GM21360 (cell line): ENCODE data around the gene PARD3B.

Source experiments
- ATAC-seq: cut with Tn5 transposase; IDR thresholded peaks from one replicate; pipeline ENCODE4 v1.9.1; 2021; ENCODE audit warnings: mild to moderate bottlenecking, moderate library complexity; ENCODE audit not compliant: unreplicated experiment

PARD3B gene

GRCh38 chr2:205409411-205409810, 864.1 kb downstream of the PARD3B start:
- no peak for ATAC-seq

GRCh38 chr2:205411558-205411957, 866.3 kb downstream of the PARD3B start:
- ATAC-seq: no peak

DNA sequence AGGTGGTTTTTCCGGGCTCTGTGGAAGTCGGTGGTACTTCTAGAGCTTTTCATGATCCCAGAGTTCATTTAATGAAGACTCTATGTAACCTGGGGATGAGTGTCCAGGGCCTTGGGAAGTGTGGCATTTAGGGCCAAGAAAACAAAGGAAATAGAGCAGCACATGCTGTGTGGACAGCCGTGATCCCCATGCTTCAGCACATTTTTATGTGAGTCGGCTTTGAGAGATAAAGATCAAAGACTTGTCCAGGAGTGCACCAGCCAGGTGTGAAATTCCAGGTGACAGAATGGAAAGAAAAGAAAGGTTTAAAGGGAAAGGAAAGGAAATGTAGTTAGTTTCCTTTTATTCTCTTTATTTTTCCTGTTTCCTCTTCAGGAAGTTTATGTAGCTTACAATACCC, 879.1 kb downstream of the PARD3B start:
- ATAC-seq: no peak

DNA sequence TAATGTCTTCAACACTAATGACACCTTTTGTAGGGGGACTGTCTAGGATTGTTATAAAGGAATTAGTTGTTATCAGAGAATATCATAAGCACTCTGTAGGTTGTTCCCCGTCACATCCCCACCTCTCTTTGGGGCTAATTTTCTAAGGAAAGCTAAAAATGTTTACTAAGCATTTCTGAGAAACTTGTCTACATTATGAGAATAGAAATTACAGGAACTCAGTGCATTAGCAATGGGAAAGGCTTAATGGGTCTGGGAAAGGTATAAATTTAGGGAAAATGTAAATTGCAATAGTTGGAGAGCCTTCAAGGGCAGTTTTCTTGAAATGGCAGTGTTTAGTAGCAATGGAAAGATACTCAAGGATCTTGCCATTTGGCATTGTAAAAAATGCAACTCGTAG, 879.8 kb downstream of the PARD3B start:
- no peak for ATAC-seq

- no peak for ATAC-seq
Measured at GRCh38 chr2:205427112-205427511, 881.8 kb downstream of the PARD3B start.

GRCh38 chr2:205428811-205429210, 883.5 kb downstream of the PARD3B start:
- no peak for ATAC-seq

DNA sequence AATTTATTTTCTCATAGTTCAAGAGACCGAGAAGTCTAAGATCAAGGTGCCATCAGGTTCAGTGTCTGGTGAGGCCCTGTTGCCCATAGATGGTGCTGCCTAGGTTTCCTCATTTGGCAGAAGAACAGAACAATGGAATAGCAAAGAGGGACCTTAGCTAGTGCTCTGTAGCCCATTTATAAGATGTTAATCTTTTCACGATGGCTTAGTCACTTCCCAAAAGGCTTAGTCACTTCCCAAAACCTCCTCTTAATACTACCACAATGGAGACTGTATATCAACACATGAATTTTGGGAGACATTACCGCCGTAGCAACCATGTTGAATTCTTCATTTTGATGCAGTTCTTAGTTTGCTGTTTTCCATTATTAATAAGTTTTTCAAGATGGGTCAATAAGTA, 890.7 kb downstream of the PARD3B start:
- no peak for ATAC-seq

GRCh38 chr2:205438241-205438640, 893.0 kb downstream of the PARD3B start:
- no peak for ATAC-seq

- no peak for ATAC-seq
Measured at GRCh38 chr2:205439621-205440020, 894.3 kb downstream of the PARD3B start.

DNA sequence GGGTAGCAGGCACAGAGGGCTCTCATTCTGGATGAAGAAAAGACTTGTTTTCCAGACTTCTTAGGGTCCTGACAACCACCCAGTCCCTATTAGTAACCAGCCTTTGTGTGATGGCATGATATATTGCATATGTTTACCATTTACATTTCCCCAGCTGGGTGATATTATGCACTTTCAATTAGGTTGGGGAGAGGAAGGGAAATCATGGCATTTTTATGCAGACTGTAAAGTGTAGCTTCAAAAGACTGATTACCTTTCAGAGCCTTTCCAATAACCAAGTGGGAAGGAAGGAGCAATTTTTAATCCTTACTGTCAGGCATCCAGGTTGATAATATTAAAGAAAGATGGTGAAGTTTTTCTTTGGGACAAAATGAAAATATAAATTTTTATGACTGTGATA, 896.2 kb downstream of the PARD3B start:
- no peak for ATAC-seq

- no peak for ATAC-seq
Measured at GRCh38 chr2:205448189-205448588, 902.9 kb downstream of the PARD3B start.

DNA sequence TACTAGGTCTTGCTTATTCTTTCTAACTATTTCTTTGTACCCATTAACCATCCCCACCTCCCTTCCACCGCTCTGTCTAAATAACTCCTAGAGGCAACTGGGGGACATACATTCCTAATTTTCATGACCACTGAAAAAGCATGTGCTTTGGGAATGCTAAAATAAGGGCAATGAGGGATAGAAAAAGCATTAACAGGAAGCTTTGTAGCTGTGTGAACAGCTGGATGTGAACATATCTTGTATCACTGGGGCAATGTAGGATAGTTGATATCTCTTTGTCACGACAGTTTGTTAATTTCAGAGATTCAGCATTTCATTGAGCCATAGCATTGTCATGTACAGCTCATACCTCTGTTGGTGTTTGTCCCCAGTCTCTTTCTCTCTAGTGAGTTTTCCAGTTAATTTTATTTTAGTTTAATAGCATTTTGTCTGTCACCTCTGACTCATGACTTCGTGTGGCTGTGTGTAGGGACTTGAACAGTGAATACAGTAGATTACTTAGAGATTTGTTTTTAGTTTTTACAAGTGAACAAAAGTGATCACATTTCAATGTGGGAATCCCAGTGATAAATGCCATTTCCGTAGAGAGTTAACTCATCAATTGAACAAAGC, 906.7 kb downstream of the PARD3B start:
- no peak for ATAC-seq

GRCh38 chr2:205453202-205453601, 907.9 kb downstream of the PARD3B start:
- no peak for ATAC-seq

DNA sequence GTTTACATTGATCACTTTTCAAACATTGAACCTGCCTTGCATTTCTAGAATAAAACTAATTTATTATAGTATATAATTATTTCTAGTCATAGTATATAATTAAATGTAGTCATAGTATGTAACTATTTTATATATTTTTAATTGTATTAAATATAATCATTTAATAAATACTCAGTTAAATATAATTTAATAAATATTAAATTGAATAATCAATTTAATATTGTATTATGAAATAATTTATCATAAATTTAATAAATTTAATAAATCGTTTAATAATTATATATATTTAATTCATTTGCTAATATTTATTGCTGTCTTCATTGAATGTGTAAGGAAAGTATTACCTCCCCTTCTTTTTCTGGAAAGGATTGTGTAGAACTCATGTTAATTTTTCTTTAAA, 911.4 kb downstream of the PARD3B start:
- no peak for ATAC-seq

DNA sequence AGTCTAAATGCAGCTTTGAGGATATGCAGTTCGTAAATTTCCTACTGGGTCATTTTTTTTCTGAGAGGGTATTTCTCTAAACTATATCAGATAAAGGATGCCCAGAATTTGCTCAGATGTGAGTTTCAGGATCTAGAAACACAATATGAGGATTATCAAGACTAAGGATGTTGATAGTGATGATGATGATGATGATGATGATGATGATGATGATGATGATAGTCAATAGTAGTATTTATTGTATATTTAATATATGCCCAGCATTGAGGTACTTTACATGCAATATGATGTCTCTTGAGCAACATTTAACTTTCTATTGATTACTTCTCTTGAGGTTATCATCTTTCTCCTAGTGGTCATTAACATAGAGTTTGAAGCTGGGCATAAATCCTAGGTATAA, 914.9 kb downstream of the PARD3B start:
- no peak for ATAC-seq

- ATAC-seq: no peak
Measured at GRCh38 chr2:205461169-205461568, 915.9 kb downstream of the PARD3B start.

GRCh38 chr2:205461678-205462665, 916.7 kb downstream of the PARD3B start:
- ATAC-seq: no peak

GRCh38 chr2:205462681-205463345, 917.5 kb downstream of the PARD3B start:
- ATAC-seq: no peak

- no peak for ATAC-seq
Measured at GRCh38 chr2:205463466-205464025, 918.3 kb downstream of the PARD3B start.

- no peak for ATAC-seq
Measured at GRCh38 chr2:205464681-205465080, 919.4 kb downstream of the PARD3B start.

- ATAC-seq: no peak
Measured at GRCh38 chr2:205465791-205466190, 920.5 kb downstream of the PARD3B start.
